ENCODE data around the gene DIPK2A. TPM values are rescaled to one million over a fixed set of nuclear protein-coding genes. Genes with fewer than 3 reads are reported as not detected.

Gene DIPK2A
- 10 to 100 TPM in 1 of 2 donors, 1 to 10 TPM in 1; 9.2 to 13.2 TPM for total RNA-seq

GRCh38 chr3:143971359-143972154, at the start of gene DIPK2A:
Gene DIPK2A (plus strand): TSS chr3:143971823. CDS start chr3:143972333, 510 bp downstream.
- WGBS, 2 donors: 1% methylated on average over 45 to 71 of the region's 71 CpGs
- peak; percentile 95 to 96 (median 96) for TF ChIP-seq POLR2A (IDR thresholded peaks at IDR 0.05)
- no peak for TF ChIP-seq CTCF (IDR thresholded peaks at IDR 0.05)
- ATAC-seq (peak; percentile 84), DNase-seq (peak; percentile 93 to 95 (median 94))
- Histone ChIP-seq H3K9me3 (no peaks in the 10 kb centered on the region), H3K4me1 (peaks cover 26% of the 10 kb centered on the region), H3K4me3 (peak within 1 kb of the TSS; percentile 87 to 94), H3K27me3 (no peaks in the 10 kb centered on the region), H3K27ac (peak within 1 kb of the TSS; percentile 95 to 99 (median 95)), H3K36me3 (replicated peaks in 1 of 2; ENCODE audit: insufficient read depth in 1 of 2, low read depth in 2 of 2) (no peaks in the 10 kb centered on the region)
- intact Hi-C loops (cut with DNase I): no loop called here

GRCh38 chr3:143924522-143925285, 46.9 kb upstream of the DIPK2A start:
- intact Hi-C loops (cut with DNase I): no loop called here
- no peaks in the 10 kb centered on the region for H3K27me3 ChIP-seq
- 75 to 84% methylated on average over 9 of the region's 9 CpGs for WGBS, 2 donors
- H3K36me3 ChIP-seq (replicated peaks in 1 of 2; ENCODE audit: insufficient read depth in 1 of 2, low read depth in 2 of 2): no peaks in the 10 kb centered on the region
- no peak for ATAC-seq
- no peak for TF ChIP-seq CTCF (IDR thresholded peaks at IDR 0.05)
- TF ChIP-seq POLR2A (IDR thresholded peaks at IDR 0.05): no peak
- no peak overlapping the region for H3K4me3 ChIP-seq
- H3K9me3 ChIP-seq: no peaks in the 10 kb centered on the region
- H3K4me1 ChIP-seq: no peaks in the 10 kb centered on the region
- no peak for DNase-seq
- H3K27ac ChIP-seq: no peak overlapping the region

- Histone ChIP-seq H3K36me3 (replicated peaks in 1 of 2; ENCODE audit: insufficient read depth in 1 of 2, low read depth in 2 of 2) (no peaks in the 10 kb centered on the region), H3K4me1 (no peaks in the 10 kb centered on the region), H3K27ac (no peak overlapping the region), H3K27me3 (no peaks in the 10 kb centered on the region), H3K9me3 (no peaks in the 10 kb centered on the region), H3K4me3 (no peak overlapping the region)
- no peak for TF ChIP-seq CTCF (IDR thresholded peaks at IDR 0.05)
- TF ChIP-seq POLR2A (IDR thresholded peaks at IDR 0.05): no peak
- intact Hi-C loops (cut with DNase I): no loop called here
- DNase-seq: no peak
- 67 to 78% methylated on average over 1 of the region's 1 CpG for WGBS, 2 donors
- ATAC-seq: no peak
Observed at GRCh38 chr3:143928056-143928455, 43.6 kb upstream of the DIPK2A start.

GRCh38 chr3:143928541-143929255, 42.9 kb upstream of the DIPK2A start:
- Histone ChIP-seq H3K36me3 (replicated peaks in 1 of 2; ENCODE audit: insufficient read depth in 1 of 2, low read depth in 2 of 2) (no peaks in the 10 kb centered on the region), H3K27me3 (no peaks in the 10 kb centered on the region), H3K4me3 (no peak overlapping the region), H3K9me3 (no peaks in the 10 kb centered on the region), H3K27ac (no peak overlapping the region), H3K4me1 (no peaks in the 10 kb centered on the region)
- no peak for ATAC-seq
- no peak for TF ChIP-seq POLR2A (IDR thresholded peaks at IDR 0.05)
- no peak for TF ChIP-seq CTCF (IDR thresholded peaks at IDR 0.05)
- DNase-seq: no peak
- intact Hi-C loops (cut with DNase I): no loop called here
- WGBS, 2 donors: 63 to 65% methylated on average over 3 of the region's 3 CpGs

Data from body of pancreas (tissue), 4 donors.